ENCODE measurements around the gene PRMT3. TPM values are rescaled to one million over a fixed set of nuclear protein-coding genes. Genes with fewer than 3 reads are reported as not detected.

PRMT3 gene
- total RNA-seq, 4 donors from 2014 or later = 15.2 to 38.1 (median 23.0) TPM

DNA sequence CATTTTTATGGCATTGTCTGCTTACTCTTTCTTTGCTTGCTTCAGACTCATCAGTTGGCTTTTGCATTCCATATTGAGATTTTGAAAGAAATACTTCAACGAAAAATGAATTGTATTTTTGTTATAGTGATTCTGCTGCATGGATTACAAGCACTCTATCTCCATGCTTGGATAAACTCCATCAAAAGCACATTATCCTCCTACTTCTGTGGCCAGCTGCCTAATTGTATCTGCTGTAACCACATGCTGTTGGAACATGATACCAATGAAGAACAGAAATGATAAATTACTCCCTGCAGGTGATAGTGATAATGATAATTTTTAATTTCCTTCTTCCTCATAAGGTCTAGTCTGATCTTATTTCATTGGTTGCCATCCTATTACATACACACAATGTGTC lies 100.8 kb downstream of the PRMT3 start:
- WGBS, 2 donors = 5 to 38% methylated on average over 1 of the region's 1 CpG
- Histone ChIP-seq H3K9me3 (no peaks in the 10 kb centered on the region), H3K4me1 (peaks cover 0 to 7% (median 0%) of the 10 kb centered on the region in 3 donors), H3K27me3 (no peaks in the 10 kb centered on the region), H3K4me3 (no peak overlapping the region), H3K27ac (no peak overlapping the region), H3K36me3 (peaks cover 0 to 20% (median 0%) of the 10 kb centered on the region in 3 donors)
- TF ChIP-seq CTCF (IDR thresholded peaks at IDR 0.05) (no peak), POLR2A (IDR thresholded peaks at IDR 0.05) (no peak)
- intact Hi-C loops (cut with DNase I) = no loop called here
- DNase-seq = no peak

DNA sequence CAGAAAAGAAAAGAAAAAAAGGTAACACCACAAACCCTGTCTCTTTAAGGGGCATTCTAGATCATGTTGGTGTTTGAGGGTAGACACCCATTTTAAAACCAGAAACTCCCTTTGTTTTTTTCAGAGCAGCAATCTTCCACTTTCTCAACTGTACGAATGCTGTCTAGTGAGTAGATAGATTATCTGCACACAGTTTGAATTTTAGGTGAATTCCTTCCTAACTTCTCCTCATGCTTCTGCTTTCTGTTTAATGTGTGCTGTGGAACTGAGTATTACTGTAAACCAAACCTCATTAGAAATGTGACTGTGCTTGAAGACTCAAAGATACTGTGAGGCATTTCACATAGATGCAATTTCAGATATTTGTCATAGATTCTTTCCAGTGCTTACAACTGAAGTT lies 102.4 kb downstream of the PRMT3 start:
- no peak for DNase-seq
- Histone ChIP-seq H3K27me3 (no peaks in the 10 kb centered on the region), H3K27ac (no peak overlapping the region), H3K36me3 (peaks cover 0 to 31% (median 0%) of the 10 kb centered on the region in 3 donors), H3K9me3 (no peaks in the 10 kb centered on the region), H3K4me3 (no peak overlapping the region), H3K4me1 (no peaks in the 10 kb centered on the region)
- TF ChIP-seq POLR2A (IDR thresholded peaks at IDR 0.05) = no peak
- TF ChIP-seq CTCF (IDR thresholded peaks at IDR 0.05) = no peak
- 58 to 85% methylated on average over 1 of the region's 1 CpG for WGBS, 2 donors
- intact Hi-C loops (cut with DNase I) = no loop called here

DNA sequence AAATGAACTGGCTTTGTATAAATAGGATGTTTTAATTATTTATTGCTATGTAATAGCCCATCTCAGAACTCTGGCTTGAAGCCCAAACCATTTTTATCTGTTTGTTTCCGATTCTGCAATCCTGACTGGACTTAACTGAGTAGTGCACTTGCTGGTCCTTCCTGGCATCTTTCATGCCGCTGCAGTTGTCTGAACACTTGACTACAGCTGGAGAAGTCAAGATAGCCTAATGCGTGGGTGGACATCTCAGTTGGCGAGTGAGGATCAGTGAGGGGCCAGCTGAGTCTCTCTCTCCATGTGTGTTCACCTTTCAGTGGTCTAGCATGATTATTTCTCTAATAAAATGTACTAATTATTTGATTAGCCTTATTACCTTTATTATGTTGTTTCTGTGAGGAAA lies 105.8 kb downstream of the PRMT3 start:
- no peak for DNase-seq
- TF ChIP-seq POLR2A (IDR thresholded peaks at IDR 0.05) (no peak), CTCF (IDR thresholded peaks at IDR 0.05) (no peak)
- H3K27me3 ChIP-seq = no peaks in the 10 kb centered on the region
- H3K4me3 ChIP-seq = no peak overlapping the region
- 92 to 94% methylated on average over 4 of the region's 4 CpGs for WGBS, 2 donors
- no peaks in the 10 kb centered on the region for H3K4me1 ChIP-seq
- intact Hi-C loops (cut with DNase I) = no loop called here
- H3K9me3 ChIP-seq = no peaks in the 10 kb centered on the region
- H3K27ac ChIP-seq = no peak overlapping the region
- H3K36me3 ChIP-seq = peaks cover 0 to 55% (median 0%) of the 10 kb centered on the region in 3 donors

DNA sequence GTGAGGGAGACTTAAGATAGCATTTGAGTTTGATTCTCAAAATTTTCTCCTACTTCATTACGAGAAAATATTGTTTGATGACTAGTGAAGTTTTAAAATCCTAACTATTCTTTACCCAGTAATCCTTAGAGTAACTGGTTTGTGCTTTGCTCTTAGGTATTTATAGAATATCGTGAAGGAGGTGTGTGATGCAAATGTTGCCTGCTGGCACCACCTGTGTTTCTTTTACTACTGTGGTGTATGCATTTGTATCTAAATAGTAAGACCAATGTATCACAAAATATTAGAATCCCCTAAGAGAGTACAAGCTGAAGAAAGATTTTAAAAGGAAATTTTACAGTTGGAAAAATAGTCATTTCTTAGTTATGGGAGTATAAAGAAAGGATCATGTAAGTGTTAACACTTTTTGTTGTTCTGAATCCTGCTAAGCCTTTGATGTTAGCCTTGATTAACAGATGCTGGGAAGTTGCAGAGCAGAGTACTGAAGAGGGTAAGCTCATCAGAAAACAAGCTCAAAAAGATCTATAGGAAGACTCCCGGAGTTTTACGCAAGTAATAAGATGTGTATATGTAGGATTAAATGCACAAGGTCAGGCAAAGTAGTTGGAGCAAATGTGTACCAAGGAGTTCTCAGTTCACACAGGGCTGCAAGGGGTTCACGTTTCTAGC lies 109.7 kb downstream of the PRMT3 start:
- TF ChIP-seq CTCF (IDR thresholded peaks at IDR 0.05) (no peak), POLR2A (IDR thresholded peaks at IDR 0.05) (no peak)
- no peak for DNase-seq
- H3K4me1 ChIP-seq = no peaks in the 10 kb centered on the region
- WGBS, 2 donors = 86 to 92% methylated on average over 5 of the region's 5 CpGs
- H3K27me3 ChIP-seq = no peaks in the 10 kb centered on the region
- peaks cover 0 to 59% (median 0%) of the 10 kb centered on the region in 3 donors for H3K36me3 ChIP-seq
- intact Hi-C loops (cut with DNase I) = no loop called here
- H3K4me3 ChIP-seq = no peak overlapping the region
- H3K9me3 ChIP-seq = no peaks in the 10 kb centered on the region
- H3K27ac ChIP-seq = no peak overlapping the region

DNA sequence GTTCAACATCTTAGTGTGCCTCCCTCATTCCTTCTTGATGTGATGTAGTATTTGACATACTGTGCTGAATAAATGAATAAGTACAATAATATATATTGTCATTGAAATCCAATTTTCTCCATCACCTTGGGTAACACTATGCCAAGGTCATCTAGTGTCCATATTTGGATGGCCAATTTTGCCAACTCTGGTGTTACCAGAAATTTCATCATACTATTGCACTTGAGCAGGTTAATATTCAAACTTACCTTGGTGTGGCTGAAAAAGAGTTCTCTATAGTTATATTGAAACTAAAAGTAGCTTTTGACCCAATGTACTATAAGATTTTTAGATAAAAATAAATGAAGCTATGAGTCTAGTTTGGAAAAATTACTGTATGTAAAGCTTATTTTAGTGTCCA lies 113.7 kb downstream of the PRMT3 start:
- DNase-seq = no peak
- intact Hi-C loops (cut with DNase I) = no loop called here
- no peaks in the 10 kb centered on the region for H3K9me3 ChIP-seq

More for the DNA sequence above, 113.7 kb downstream of the PRMT3 start:
- Histone ChIP-seq H3K27me3 (no peaks in the 10 kb centered on the region), H3K4me3 (no peak overlapping the region), H3K36me3 (peaks cover 0 to 22% (median 0%) of the 10 kb centered on the region in 3 donors), H3K27ac (no peak overlapping the region), H3K4me1 (no peaks in the 10 kb centered on the region)
- TF ChIP-seq CTCF (IDR thresholded peaks at IDR 0.05) (no peak), POLR2A (IDR thresholded peaks at IDR 0.05) (no peak)

Data from esophagus squamous epithelium (tissue), 5 donors.